Gastroesophageal sphincter (tissue), 3 donors: ENCODE measurements around the gene FBXO4.

Experiments used
- EP300 ChIP-seq: sonication (generic); formaldehyde crosslinking; IDR thresholded peaks from one replicate; pipeline ENCODE4 v1.6.1; 2017; ENCODE audit warnings: antibody characterized with exemption, mild to moderate bottlenecking
- POLR2A ChIP-seq, 2 donors: fragments of 450-650 bp; IDR thresholded peaks; one replicate each; pipeline ENCODE4 v1.6.1; 2017; ENCODE audit warnings: antibody characterized with exemption in 2 of 2, mild to moderate bottlenecking in 2 of 2, moderate library complexity in 1 of 2
- POLR2AphosphoS5 ChIP-seq: sonication (generic); formaldehyde crosslinking; IDR thresholded peaks from one replicate; pipeline ENCODE4 v1.6.1; 2017; ENCODE audit warnings: antibody characterized with exemption
- TF ChIP-seq, protein P1 (sequence below), 4 experiments: fragments of 200-600 bp in 2 of 4; fragments of 450-650 bp in 2 of 4; sonication (generic) in 1 of 4; IDR thresholded peaks; one replicate each; pipeline ENCODE4 v1.5.1; 2017 to 2019; ENCODE audit warnings: antibody characterized with exemption in 4 of 4, mild to moderate bottlenecking in 2 of 4, moderate library complexity in 2 of 4

- TF ChIP-seq, protein P1, sequence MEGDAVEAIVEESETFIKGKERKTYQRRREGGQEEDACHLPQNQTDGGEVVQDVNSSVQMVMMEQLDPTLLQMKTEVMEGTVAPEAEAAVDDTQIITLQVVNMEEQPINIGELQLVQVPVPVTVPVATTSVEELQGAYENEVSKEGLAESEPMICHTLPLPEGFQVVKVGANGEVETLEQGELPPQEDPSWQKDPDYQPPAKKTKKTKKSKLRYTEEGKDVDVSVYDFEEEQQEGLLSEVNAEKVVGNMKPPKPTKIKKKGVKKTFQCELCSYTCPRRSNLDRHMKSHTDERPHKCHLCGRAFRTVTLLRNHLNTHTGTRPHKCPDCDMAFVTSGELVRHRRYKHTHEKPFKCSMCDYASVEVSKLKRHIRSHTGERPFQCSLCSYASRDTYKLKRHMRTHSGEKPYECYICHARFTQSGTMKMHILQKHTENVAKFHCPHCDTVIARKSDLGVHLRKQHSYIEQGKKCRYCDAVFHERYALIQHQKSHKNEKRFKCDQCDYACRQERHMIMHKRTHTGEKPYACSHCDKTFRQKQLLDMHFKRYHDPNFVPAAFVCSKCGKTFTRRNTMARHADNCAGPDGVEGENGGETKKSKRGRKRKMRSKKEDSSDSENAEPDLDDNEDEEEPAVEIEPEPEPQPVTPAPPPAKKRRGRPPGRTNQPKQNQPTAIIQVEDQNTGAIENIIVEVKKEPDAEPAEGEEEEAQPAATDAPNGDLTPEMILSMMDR (IDR thresholded peaks at IDR 0.05) = no peak
- TF ChIP-seq EP300 = no peak
- TF ChIP-seq POLR2AphosphoS5 = no peak
- TF ChIP-seq POLR2A (IDR thresholded peaks at IDR 0.05) = no peak
Observed at GRCh38 chr5:41906151-41906550, 18.9 kb upstream of the FBXO4 start.
